Measurements from ENCODE around the gene GLP1R. TPM values are rescaled to one million over a fixed set of nuclear protein-coding genes. Genes with fewer than 3 reads are reported as not detected.

Gene GLP1R
- total and polyA plus RNA-seq, 2 donors from 2014 or later: 0.13 to 0.22 TPM

- no peak overlapping the region for H3K27ac ChIP-seq (ENCODE audit: low read depth in 2 of 2, low read length in 2 of 2)
- H3K9me3 ChIP-seq (ENCODE audit: control insufficient read depth in 2 of 3, insufficient read depth in 1 of 3, low read length in 3 of 3): peaks cover 0 to 1% (median 0%) of the 10 kb centered on the region in 3 donors
- H3K9ac ChIP-seq (ENCODE audit: low read length in 3 of 3): no peak overlapping the region
- H3K4me1 ChIP-seq (ENCODE audit: control insufficient read depth in 2 of 3, insufficient read depth in 2 of 3, low read depth in 1 of 3, low read length in 3 of 3): no peaks in the 10 kb centered on the region
- no peak for DNase-seq
- FAIRE-seq: no peak
- H3K27me3 ChIP-seq (ENCODE audit: control insufficient read depth, insufficient read depth, low read length): no peaks in the 10 kb centered on the region
- intact Hi-C loops (cut with DNase I): no loop called here
- TF ChIP-seq, protein P1, sequence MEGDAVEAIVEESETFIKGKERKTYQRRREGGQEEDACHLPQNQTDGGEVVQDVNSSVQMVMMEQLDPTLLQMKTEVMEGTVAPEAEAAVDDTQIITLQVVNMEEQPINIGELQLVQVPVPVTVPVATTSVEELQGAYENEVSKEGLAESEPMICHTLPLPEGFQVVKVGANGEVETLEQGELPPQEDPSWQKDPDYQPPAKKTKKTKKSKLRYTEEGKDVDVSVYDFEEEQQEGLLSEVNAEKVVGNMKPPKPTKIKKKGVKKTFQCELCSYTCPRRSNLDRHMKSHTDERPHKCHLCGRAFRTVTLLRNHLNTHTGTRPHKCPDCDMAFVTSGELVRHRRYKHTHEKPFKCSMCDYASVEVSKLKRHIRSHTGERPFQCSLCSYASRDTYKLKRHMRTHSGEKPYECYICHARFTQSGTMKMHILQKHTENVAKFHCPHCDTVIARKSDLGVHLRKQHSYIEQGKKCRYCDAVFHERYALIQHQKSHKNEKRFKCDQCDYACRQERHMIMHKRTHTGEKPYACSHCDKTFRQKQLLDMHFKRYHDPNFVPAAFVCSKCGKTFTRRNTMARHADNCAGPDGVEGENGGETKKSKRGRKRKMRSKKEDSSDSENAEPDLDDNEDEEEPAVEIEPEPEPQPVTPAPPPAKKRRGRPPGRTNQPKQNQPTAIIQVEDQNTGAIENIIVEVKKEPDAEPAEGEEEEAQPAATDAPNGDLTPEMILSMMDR (IDR thresholded peaks at IDR 0.05; ENCODE audit: borderline replicate concordance, extremely low read depth, insufficient read depth): no peak
- H3K4me3 ChIP-seq (ENCODE audit: low read length in 3 of 3): no peak overlapping the region
- H3K36me3 ChIP-seq (ENCODE audit: control insufficient read depth in 2 of 3, insufficient read depth in 3 of 3, low read length in 3 of 3): no peaks in the 10 kb centered on the region
Measured at GRCh38 chr6:39075010-39075686, 26.6 kb downstream of the GLP1R start.

DNA sequence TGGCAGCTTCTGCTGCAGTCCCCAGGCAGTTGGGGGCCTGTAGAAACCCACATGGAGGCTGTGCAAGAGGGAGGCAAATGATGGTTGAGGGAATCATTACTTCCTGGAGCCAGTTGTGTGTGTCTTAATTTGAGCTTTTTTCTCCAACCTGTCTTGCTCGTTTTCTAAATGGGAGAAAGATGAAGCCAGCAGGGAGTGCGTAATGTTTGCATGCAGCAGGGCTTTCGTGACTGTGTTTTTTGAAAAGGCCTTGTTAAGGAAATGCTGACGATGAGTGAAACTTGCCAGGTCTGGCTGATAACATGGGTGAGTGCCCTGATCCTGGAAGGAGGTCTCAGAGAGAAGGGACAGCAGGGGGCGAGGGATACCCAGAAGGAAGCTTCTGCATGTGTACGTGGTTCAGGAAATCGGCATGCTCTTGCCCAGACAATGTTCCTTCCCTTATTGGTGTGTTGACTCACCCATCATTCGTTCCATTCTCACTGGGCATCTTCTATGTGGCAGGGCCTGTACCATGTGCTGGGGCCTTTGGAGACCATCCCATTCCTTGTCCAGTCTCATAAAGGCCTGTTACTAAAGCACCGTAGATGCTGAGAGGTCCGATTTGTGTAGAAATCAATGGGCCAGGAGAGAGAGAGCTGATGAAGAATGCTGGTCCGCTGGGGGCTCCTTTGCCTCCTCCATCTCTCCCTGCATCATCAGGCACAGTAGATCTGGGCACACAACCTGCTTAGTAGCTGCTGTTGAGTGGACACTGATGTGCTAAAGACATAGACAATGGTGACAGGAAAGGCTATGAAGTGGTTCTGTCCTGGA lies 27.4 kb downstream of the GLP1R start:
- no peaks in the 10 kb centered on the region for H3K9me3 ChIP-seq (ENCODE audit: control insufficient read depth in 2 of 3, insufficient read depth in 1 of 3, low read length in 3 of 3)
- intact Hi-C loops (cut with DNase I): no loop called here
- DNase-seq: no peak
- H3K27ac ChIP-seq (ENCODE audit: low read depth in 2 of 2, low read length in 2 of 2): no peak overlapping the region
- no peak overlapping the region for H3K9ac ChIP-seq (ENCODE audit: low read length in 3 of 3)
- no peaks in the 10 kb centered on the region for H3K4me1 ChIP-seq (ENCODE audit: control insufficient read depth in 2 of 3, insufficient read depth in 2 of 3, low read depth in 1 of 3, low read length in 3 of 3)
- H3K4me3 ChIP-seq (ENCODE audit: low read length in 3 of 3): no peak overlapping the region
- FAIRE-seq: no peak
- TF ChIP-seq, protein P1 (IDR thresholded peaks at IDR 0.05; ENCODE audit: borderline replicate concordance, extremely low read depth, insufficient read depth): no peak
- H3K27me3 ChIP-seq (ENCODE audit: control insufficient read depth, insufficient read depth, low read length): no peaks in the 10 kb centered on the region
- H3K36me3 ChIP-seq (ENCODE audit: control insufficient read depth in 2 of 3, insufficient read depth in 3 of 3, low read length in 3 of 3): no peaks in the 10 kb centered on the region

DNA sequence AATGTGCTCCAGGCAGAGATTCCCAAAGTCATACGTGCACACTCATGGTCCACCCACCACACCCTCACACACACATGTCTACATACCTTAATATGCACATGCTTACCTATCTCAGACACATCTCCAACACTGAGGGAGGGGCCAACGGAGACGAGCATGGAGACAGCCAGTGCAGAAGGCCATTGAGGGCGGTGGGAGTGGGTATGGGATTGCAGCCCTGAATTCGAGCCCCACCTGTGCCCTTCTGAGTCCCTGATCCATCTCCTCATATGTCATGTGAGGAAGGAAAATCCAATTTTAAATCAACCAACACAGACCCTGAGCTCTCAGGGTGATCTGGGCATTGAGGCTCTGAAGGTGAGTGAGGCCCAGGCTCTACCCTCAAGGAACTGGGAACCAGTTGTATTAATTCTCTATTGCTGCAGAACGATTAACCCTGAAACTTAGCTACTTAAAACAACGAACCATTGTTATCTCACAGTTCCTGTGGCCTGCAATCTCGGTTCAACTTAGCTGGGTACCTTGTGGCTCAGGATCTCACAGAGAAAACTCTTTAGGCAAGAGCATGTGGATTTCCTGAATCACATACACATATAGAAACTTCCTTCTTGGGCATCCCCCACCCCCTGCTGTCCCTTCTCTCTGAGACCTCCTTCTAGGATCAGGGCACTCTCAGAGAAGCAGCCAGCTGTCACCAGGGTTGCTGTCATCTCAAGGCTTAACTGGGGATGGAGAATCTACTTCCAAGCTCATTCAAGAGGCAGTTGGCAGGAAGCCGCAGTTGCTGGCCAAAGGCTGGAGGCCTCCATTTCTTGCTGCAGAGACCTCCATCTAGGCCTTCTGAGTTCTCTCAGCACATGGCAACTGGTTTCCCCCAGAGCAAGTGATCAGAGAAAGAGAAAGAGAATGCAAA lies 28.3 kb downstream of the GLP1R start:
- TF ChIP-seq, protein P1 (IDR thresholded peaks at IDR 0.05; ENCODE audit: borderline replicate concordance, extremely low read depth, insufficient read depth): no peak
- Histone ChIP-seq H3K36me3 (ENCODE audit: control insufficient read depth in 2 of 3, insufficient read depth in 3 of 3, low read length in 3 of 3) (no peaks in the 10 kb centered on the region), H3K4me3 (ENCODE audit: low read length in 3 of 3) (no peak overlapping the region), H3K27ac (ENCODE audit: low read depth in 2 of 2, low read length in 2 of 2) (no peak overlapping the region), H3K4me1 (ENCODE audit: control insufficient read depth in 2 of 3, insufficient read depth in 2 of 3, low read depth in 1 of 3, low read length in 3 of 3) (no peaks in the 10 kb centered on the region), H3K27me3 (ENCODE audit: control insufficient read depth, insufficient read depth, low read length) (no peaks in the 10 kb centered on the region), H3K9me3 (ENCODE audit: control insufficient read depth in 2 of 3, insufficient read depth in 1 of 3, low read length in 3 of 3) (no peaks in the 10 kb centered on the region), H3K9ac (ENCODE audit: low read length in 3 of 3) (no peak overlapping the region)
- DNase-seq (no peak), FAIRE-seq (no peak)
- intact Hi-C loops (cut with DNase I): no loop called here
